Measurements from ENCODE around the gene HSF4. TPM values are rescaled to one million over a fixed set of nuclear protein-coding genes. Genes with fewer than 3 reads are reported as not detected.

HSF4 gene
- total RNA-seq, 1 donor from 2014 or later, result 5.1 TPM

DNA sequence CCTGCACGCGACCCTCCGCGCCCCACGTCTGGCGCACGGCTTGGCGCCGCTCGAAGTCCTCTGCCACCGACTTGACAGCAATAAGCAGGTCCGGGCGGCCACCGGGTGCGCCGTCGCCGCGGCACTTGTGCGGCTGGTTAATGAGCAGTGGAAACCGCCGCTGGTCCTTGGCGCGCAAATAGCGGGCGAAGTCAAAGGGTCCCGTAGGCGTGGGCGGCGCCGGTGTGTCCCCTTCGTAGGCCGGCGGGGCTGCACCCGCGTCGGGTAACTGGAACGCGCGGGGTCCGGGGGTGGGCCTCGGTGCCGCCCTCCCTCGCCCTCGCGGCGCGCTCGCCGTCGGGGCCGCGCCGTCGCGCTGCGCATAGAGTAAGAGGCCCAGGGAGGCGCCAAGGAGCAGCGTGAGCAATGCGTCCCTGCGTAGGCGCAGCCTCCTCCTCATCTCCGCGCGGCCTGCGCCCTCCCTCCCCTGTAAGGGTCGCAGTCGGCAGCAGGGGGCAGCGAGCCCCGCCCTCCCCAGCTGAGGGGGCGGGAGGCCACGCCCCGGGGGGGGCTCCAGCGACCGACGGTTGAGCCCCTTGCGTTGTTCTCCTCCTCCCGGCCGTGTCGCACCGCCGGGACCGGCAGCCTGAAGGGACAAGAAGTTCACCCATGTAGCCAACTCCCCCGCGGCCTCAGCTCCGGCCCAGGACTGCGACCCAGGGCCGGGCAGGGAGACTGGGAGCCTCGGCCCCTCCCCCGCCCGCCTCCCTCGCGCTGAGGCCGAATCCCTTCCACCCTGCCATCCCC lies 14.3 kb upstream of the HSF4 start:
- DNase-seq, result no peak

DNA sequence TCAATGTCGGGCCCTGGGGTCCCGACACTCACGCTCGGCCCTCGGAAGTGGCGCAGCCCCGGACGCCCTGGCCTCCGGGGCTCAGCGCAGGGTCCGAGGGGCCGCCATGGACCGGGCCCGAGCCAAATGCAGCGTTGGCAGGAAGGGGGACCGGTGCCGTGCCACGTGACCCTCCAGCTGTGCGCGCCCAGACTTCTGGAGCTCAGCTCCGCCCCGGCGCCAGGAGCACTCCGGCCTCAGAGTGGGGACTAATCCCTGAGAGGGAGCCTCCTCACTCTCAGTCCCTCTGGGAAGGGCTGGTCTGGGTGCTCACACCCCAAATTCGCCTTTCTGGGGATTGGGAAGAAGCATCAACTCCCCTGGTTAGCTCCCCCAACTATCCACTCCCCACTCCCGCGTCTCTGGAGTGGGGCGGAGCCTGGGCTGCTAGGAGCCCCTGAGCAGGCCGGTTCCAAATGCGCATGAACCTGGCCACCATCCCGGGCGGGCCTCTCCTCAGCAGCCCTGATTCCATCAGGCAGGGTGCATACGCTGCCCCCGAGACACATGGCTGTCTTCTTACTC lies 13.6 kb upstream of the HSF4 start, which contains the start of gene B3GNT9:
Gene B3GNT9 (minus strand): TSS at position 166 of the 564 bp plus-strand sequence. CDS start 513 bp downstream, outside the sequence.
- DNase-seq, result no peak

DNA sequence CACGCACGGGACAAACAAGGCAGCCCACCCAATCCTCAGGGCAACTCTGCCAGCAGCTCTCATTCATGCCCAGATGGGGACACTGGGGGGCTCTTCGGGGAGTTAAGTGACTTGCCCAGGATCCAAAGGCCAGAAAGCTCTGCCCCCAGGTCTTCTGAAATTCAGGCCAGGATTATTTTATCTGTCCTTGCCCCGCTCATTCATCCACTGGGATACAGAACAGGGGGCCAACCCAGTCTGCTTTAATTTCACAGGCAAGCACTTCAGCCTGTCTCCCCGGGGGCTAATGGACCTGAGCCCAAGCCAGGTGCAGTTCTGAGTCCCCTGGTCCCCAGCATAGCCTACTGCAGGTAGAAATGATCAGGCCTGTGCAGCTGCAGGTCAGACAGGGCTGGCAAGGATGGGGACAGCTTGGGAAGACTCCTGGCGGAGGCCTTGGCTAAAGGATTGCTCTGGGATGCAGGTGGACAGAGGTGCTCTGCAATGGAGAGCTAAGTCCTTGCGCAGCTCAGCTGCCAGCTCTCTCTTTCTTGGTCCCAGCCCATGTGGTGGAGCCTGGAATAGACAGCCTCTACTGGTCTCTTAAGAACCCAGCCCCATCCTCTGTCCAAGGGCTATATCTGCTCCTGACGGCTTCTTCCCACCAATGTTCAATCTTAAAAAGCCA lies 13.0 kb upstream of the HSF4 start:
- no peak for DNase-seq

DNA sequence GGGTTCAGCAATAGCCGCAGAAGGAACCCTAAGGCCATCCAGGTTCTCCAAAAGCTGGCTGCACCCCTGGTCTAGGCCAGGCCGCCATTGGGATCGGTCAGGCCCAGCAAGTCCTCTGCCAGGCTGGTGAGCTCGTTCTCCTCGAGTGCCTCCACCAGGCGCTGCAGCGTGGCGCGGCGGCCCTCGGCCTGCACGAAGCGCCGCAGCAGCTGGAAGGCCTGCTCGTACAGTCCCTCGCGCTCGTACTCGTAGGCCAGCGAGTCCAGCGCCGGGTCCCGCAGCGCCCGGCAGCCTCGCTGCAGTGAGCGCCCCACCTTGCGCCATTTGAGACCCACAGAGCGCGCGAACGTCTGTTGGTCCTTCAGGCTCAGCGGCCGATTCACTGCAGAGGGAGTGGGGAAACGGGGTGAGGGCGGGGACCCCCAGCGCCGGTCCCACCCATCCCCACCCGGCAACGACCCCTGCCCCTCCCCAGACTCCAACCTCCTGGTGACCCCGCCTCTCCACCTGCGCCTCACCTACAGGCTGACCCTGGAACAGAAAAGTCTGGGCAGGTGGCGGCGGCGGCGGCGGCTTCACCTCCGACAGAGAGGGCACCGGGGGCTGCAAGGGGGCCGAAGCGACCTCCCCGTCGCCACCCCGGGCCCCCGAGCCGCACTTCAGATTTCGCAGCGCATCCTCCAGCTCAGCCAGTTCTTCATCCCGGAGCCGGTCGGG lies 9.8 kb upstream of the HSF4 start:
- no peak for DNase-seq

DNA sequence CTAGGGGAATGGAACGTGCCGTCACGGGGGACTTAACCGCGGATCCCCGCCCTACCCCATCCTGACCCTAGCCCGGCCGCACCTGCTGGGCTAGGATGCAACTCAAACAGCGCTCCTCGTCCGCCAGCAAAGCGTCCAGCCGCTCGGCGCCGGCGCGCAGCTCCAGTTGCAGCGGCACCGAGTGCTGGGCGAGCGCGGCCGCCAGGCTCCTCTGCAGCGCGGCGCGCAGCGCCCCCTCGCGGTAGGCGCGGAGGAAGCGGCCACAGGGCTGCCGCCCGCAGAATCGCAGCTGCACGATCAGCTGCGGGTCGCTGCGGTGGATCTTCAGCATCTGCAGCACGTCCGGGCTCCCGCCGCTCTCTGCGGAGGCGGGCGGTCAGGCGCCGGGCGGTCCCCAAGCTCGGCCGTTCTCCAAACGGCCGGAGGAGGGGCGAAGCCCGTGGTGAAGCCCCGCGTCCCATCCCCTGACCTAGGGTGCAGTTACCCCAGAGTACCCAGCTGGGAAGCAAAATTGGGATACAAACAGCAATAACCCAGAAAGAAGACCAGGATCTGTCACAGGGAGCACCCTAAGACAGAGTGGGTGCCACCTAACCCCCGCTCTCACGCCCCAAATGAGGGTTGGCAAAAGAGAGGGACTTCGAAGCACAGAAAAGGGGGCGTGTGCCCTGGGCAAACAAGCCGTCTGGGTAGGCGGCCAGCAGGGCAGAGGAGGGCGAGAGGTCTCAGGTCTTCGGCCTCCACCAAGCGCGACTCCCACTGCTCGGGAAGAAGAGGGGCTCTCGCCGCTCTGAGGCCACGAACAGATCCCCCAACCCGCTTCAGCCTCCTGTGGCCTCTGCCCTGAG lies 9.0 kb upstream of the HSF4 start:
- peak; percentile 69 for DNase-seq

DNA sequence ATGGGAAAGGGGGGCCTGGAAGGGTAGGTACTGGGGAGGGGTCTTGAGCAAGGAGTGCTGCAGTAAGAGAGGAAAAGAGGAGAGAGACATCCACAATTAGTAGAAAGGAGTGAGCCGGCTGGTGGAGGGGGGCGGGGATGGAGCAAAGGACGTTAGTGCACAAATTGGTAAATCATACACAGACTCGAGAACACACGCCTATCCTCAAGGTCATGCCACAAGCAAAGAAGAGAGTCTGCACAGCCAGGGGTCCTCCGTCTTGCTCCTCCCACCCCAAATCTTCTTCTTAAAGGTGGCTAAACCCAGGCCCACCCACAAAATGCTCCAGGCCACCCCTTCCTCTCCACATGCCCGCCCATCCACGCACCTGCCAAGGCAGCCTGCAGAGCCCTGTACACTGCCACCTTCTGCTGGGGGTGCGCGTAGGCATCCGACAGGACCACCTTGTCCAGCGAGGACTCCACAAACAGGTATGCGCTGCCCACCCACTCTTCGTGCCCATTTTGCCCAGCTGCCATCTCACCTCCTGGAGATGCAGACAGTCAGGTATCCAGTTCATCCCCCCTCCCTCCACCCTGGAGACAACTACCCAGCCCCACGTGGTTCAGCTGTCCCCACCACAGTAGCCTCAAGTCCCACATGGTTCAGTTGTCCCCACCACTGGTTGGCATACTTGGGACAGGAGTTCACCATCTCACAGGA lies 8.3 kb upstream of the HSF4 start:
- DNase-seq, result no peak

DNA sequence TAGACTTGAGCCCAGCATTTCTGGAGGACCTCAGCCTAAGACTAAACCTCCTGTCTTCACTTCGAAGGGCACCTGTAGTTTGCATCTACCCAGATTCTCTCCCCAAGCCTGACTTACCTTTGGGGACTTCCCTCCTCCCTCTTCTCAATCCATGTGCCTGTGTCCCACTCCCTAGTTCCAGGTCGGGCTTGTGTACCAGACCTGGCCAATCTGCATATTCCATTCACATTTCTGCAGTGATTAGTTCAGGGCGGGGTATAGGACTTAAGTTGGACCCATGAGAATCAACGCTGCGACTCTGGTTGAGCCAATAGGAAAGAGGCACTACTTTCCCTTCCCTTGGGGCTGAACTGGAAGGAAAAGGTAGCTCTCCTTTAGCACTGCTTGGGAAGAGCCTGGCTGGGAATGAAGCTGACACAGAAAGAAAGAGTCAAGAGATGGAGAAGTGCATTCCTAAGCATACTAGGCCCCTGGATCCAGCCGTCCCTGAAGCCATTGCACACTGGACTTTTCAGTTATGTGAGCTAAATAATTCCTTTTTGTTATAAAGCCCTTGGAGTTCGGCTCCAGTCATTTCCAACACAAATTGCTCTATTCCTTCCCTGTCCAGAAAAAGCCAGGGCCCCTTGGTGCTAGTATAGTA lies 7.3 kb upstream of the HSF4 start:
- no peak for DNase-seq

DNA sequence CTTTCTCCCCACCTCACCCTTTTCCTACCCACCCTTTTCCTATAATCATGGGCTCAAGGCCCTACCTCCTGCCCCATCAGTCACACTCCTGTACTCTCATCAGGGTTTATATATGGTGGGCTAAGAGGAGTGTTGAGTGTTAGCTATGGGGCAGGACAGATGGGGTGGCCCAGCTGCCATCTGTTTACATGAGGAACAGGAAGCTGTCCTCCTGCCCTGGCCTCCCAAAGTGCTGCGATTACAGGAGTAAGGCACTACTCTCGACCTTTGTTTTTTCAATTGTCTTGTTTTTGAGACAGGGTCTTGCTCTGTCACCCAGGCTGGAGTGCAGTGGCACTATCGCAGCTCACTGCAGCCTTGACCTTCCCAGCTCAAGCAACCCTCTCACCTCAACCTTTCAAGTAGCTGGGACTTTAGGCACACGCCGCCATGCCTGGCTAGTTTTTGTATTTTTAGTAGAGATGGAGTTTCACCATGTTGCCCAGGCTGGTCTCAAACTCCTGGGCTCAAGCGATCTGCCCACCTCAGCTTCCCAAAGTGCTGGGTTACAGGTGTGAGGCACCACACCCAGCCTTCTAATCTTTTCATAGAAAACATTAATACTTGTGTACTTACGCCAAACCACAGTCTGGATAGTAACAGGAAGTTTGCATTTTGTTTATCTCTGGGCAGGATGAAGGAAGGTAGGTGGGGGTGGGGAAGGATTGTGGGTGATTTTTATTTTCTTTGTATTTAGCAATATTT lies 6.5 kb upstream of the HSF4 start:
- DNase-seq, result no peak

DNA sequence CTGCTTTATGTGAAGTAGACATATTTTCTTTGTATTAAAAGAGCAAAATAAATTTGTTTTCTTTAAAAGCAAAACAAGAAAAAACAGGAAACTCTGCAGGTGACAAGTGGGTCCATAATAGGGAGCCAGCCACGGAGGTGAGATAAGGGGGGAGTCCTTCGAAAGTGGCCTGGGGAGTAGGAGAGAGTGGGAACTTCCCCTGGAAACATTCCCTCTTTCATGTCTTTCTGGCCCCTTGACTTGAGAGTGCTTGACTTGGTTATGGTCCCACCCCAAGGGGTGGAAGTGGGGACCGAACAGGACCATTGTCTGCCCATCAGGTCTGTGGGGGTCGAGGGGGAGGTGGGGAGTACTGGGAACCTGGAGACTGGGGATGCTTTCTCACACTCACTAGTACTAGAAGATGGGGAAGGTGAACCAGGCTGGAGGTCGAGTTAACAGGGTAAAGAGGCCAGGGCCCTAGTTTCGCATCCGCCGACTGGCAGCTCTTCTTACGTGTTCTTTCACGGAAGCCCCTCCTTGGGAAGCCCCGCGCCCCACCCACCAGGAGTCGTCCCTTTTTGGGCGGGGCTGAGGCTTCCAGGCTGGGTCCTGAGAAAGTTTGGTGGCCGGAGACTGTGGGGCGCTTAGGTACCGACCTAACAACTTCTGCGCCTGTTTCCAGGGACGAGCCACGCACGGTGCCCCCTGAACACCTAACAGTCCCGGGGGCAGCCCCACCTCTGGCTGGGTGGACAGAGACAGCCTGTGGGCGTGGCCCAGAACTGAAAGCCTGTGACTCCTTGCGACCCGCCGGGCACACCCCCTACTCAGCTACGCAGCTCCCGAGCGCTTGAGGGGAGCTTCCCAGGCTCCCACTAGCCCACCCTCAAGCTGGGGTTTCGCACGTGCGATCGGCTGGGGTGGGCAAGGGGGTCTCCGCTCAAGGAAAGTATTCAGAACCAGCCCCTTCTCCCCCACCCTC lies 5.6 kb upstream of the HSF4 start:
- DNase-seq, result no peak

DNA sequence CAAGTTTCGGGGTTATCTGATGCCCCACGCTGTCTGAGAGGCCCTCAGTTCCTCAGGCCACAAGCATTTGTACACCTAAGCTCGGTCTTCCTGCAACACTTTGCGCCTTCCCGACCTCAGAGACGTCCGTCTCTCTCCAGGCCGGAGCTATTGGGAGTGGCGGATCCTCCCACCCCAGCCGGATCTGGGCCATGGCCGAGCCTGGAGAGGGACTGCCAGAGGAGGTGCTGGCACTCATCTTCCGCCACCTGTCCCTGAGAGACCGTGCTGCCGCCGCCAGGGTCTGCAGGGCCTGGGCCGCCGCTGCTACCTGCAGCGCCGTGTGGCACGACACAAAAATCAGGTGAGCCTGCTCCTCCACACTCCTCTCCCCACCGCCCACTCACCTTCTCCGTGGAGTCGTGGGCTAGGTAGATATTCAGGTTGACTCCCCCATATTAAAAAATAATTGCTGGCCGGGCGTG lies 2.9 kb upstream of the HSF4 start:
- DNase-seq, result no peak

DNA sequence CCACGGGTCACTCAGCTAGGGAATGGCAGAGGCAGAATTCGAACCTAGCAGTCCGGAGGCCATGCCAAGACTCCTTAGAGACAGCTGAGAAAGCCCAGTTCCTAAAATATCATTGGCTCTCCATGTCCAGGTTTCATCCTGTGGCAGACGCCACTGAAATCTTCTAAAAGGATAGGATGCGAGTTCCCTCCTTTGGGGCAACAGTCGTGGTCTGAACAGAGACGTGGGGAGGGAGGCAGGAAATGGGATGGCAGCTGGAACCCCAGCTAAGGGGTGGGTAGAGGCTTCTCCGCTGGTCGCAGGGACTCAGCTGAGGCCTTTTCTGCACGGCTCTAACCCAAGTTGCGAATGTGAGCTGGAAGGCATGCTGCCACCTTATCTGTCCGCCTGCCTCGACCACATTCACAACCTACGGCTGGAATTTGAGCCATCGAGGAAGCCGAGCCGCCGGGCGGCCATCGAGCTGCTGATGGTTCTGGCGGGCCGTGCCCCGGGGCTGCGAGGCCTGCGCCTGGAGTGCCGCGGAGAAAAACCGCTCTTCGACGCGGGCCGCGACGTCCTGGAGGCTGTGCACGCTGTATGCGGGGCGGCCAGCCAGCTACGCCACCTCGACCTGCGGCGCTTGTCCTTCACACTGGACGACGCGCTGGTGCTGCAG lies 1.9 kb upstream of the HSF4 start:
- no peak for DNase-seq

DNA sequence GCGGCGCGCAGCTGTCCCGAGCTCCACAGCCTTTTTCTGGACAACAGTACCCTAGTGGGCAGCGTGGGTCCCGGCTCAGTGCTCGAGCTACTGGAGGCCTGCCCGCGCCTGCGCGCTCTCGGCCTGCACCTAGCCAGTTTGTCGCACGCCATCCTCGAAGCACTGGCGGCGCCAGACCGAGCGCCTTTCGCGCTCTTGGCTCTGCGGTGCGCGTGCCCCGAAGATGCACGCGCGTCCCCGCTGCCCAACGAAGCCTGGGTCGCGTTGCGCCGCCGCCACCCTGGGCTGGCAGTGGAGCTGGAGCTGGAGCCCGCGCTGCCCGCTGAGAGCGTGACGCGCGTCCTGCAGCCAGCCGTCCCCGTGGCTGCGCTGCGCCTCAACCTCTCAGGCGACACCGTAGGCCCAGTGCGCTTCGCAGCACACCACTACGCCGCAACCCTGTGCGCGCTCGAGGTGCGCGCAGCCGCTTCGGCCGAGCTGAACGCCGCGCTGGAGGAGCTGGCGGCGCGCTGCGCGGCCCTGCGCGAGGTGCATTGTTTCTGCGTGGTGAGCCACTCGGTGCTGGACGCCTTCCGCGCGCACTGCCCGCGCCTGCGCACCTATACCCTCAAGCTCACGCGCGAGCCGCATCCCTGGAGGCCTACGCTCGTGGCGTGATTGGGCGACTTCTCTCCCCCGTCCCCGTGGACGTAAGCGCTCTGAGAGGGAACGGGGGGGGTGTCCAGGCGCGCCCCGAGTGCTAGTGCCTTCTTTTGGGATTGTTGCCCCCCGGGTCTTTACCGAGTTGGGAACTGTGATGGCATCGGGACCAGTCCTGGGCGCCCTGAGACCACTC lies 1.2 kb upstream of the HSF4 start:
- DNase-seq, result peak; percentile 80

DNA sequence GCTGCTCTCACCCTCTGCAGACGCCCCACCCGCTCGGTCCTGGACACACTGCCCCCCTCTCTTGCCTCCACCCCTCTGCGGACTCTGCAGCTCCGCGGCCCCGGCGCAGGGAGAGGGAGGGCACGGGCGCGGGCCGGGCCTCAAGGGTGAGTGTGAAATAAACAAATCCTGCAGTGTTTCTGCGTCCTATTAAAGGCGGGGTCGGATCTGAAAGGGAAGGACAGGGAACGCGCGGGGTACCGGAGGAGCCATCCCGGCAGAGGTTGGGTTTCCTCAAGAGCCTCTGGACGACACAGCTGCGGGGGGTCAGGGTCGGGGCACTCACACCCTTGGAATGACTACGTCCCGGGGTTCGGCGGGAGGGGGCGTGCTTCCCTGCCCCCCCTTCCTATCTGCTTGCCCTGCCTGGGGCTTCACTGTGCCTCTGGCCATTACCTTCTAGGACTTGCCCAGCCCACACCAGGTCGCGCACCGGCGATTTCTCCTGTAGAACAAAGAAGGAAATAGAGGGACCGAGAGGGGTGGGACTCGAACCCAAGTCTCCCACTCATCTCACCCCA lies 466 bp upstream of the HSF4 start:
- no peak for DNase-seq

DNA sequence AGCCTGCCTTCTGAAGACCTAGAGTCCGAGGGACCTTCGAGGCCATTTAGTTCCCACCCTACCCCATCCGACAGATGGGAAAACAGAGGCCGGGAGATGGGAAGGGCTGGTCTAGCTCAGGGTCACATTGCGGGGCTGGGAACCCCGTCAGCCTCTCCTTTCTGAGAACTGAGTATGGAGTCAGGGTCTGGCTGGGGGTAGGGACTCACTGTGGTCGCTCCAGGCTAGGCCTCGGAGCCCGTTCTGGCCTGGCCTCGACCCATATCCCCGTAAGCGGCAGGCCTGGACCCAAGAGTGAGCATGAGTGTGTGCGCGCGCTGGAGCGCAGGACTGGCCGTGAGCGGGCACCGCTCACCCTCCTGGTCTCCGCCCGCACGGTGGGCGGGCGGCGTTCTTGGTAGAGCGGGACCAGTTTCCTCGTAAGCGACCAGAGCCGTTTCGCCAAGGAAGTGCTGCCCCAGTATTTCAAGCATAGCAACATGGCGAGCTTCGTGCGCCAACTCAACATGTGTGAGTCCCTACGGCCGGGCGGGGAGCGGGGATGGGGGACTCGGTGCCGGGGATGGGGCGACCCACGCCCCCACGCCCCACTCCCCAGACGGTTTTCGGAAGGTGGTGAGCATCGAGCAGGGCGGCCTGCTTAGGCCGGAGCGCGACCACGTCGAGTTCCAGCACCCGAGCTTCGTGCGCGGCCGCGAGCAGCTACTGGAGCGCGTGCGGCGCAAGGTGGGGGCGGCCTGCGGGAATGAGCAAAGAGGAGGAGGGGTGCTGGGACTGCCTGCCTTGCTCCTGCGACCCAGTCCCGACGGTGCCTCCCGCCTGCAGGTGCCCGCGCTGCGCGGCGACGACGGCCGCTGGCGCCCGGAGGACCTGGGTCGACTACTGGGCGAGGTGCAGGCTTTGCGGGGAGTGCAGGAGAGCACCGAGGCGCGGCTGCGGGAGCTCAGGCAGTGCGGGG lies 855 bp downstream of the HSF4 start:
- DNase-seq, result no peak

DNA sequence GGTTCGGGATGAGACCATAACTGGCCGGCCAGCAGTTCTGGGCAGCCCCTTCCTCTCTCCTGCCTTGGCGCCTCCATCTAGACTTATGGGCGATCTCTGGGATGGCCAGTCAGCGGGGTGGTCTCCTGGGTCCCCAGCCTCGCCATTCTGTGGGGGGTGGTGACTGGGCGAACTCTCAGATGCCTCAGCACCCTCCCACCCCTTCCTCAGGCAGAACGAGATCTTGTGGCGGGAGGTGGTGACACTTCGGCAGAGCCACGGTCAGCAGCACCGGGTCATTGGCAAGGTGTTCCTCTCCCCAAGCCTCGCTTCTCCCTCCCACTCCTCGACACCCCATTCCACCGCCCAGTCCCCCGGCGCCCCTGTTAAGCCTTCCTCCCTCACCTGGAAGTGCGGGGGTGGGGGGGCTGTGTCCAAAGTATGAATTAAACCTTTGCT lies 1.6 kb downstream of the HSF4 start:
- DNase-seq, result no peak

Data from occipital lobe (tissue), 2 donors.